A673 (cell line): ENCODE measurements around the gene SPATA32. TPM values are rescaled to one million over a fixed set of nuclear protein-coding genes. Genes with fewer than 3 reads are reported as not detected.

ENCODE experiments used
- BruUV-seq: library from RNA; stranded (reverse); fragments of 400-500 nt; replicated peaks from 2 replicates; lab custom pipeline; 2021; lab: Mats Ljungman, UMichigan
- CTCF ChIA-PET: fragments of 300-600 bp; sonication (Branson Sonifier 250); formaldehyde crosslinking; loops from one replicate; lab custom pipeline; 2022; ENCODE audit warnings: antibody characterized with exemption; lab: Charles Lee
- POLR2A ChIA-PET: fragments of 300-600 bp; sonication (Branson Sonifier 250); formaldehyde crosslinking; loops from one replicate; lab custom pipeline; 2022; ENCODE audit warnings: antibody characterized with exemption; ENCODE audit not compliant: low non-redundant PET; lab: Charles Lee
- DNase-seq: peaks from one replicate; pipeline ENCODE4 v3.0.0-alpha.2; 2015; ENCODE audit warnings: low spot score
- H3K27ac ChIP-seq: fragments of 200-600 bp; sonication (generic); 2 replicates; pipeline ENCODE4 v1.5.1; 2016; ENCODE audit warnings: mixed run types, low read depth, mild to moderate bottlenecking, mixed read lengths, antibody characterized with exemption, low read length; ENCODE audit not compliant: poor library complexity, severe bottlenecking
- H3K27me3 ChIP-seq: fragments of 200-600 bp; sonication (generic); replicated peaks from 2 replicates; pipeline ENCODE4 v1.6.1; 2017; ENCODE audit warnings: mixed run types, low read depth, mild to moderate bottlenecking, mixed read lengths, antibody characterized with exemption, low read length; ENCODE audit not compliant: insufficient read depth, poor library complexity
- H3K36me3 ChIP-seq: fragments of 200-600 bp; sonication (generic); 2 replicates; pipeline ENCODE4 v1.6.1; 2016; ENCODE audit warnings: mixed run types, mild to moderate bottlenecking, mixed read lengths, antibody characterized with exemption, low read length; ENCODE audit not compliant: insufficient read depth, poor library complexity, severe bottlenecking
- H3K4me1 ChIP-seq: fragments of 200-600 bp; sonication (generic); 2 replicates; pipeline ENCODE4 v1.6.1; 2017; ENCODE audit warnings: mixed run types, mild to moderate bottlenecking, mixed read lengths, antibody characterized with exemption, low read length; ENCODE audit not compliant: insufficient read depth, poor library complexity, severe bottlenecking
- H3K4me3 ChIP-seq: fragments of 200-600 bp; sonication (generic); 2 replicates; pipeline ENCODE4 v1.5.1; 2016; ENCODE audit warnings: low read depth, mixed run types, mild to moderate bottlenecking, mixed read lengths, low read length; ENCODE audit not compliant: poor library complexity, severe bottlenecking
- H3K9me3 ChIP-seq: fragments of 200-600 bp; sonication (generic); 2 replicates; pipeline ENCODE4 v1.6.1; 2016; ENCODE audit warnings: mixed run types, low read depth, mild to moderate bottlenecking, mixed read lengths, antibody characterized with exemption, low read length; ENCODE audit not compliant: poor library complexity, severe bottlenecking
- EZH2 ChIP-seq: fragments of 200-600 bp; sonication (generic); IDR thresholded peaks from 2 replicates; pipeline ENCODE4 v1.6.1; 2017; ENCODE audit warnings: borderline replicate concordance, low read depth, mild to moderate bottlenecking, mixed read lengths, antibody characterized with exemption, low read length; ENCODE audit not compliant: poor library complexity, severe bottlenecking
- intact Hi-C: fragments of 100-400 bp; cut with micrococcal nuclease; formaldehyde crosslinking; loops from one replicate; pipeline ENCODE4 v1.10.0; 2022; ENCODE audit not compliant: unreplicated experiment
- total RNA-seq: library from RNA; stranded (reverse); gene quantifications from 2 replicates; pipeline ENCODE4 v1.2.3, GENCODE V29; 2021
- TF ChIP-seq, protein P1 (sequence below): fragments of 300-800, 200-600 bp; sonication (generic); conservative IDR thresholded peaks from 2 replicates; pipeline ENCODE4 v1.5.1; 2017; ENCODE audit warnings: low read depth, mild to moderate bottlenecking, antibody characterized with exemption, low read length, moderate library complexity, mixed read lengths

The SPATA32 gene
- total RNA-seq, 1 experiment from 2014 or later, result not detected

DNA sequence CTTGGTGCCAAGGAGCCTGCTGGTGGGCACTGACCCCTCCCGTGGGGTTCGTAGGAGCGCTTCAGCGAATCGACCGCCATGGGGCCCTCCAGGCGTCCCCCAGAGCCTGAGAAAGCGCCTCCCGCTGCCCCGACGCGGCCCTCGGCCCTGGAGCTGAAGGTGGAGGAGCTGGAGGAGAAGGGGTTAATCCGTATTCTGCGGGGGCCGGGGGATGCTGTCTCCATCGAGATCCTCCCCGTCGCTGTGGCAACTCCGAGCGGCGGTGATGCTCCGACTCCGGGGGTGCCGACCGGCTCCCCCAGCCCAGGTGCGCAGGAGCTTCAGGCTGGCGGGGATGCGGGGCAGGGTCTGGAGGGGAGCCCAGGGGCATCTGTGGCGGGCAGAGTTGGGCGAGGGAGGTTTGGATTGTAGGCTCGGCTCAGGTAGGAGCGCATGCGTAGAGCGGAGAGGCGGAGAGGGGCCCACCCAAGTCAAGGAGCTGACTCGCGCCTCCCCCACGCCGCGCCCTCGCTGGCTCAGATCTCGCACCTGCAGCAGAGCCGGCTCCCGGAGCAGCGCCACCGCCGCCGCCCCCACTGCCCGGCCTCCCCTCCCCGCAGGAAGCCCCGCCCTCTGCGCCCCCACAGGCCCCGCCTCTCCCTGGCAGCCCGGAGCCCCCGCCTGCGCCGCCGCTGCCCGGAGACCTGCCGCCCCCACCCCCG is 20.4 kb downstream of the SPATA32 start:
- Histone ChIP-seq H3K36me3 (no peaks in the 10 kb centered on the region), H3K4me1 (no peaks in the 10 kb centered on the region), H3K4me3 (peak overlapping the region; percentile 30), H3K27ac (no peak overlapping the region), H3K9me3 (no peaks in the 10 kb centered on the region), H3K27me3 (no peaks in the 10 kb centered on the region)
- intact Hi-C loops, result no loop called here
- DNase-seq, result no peak
- no peak for TF ChIP-seq EZH2
- TF ChIP-seq, protein P1, sequence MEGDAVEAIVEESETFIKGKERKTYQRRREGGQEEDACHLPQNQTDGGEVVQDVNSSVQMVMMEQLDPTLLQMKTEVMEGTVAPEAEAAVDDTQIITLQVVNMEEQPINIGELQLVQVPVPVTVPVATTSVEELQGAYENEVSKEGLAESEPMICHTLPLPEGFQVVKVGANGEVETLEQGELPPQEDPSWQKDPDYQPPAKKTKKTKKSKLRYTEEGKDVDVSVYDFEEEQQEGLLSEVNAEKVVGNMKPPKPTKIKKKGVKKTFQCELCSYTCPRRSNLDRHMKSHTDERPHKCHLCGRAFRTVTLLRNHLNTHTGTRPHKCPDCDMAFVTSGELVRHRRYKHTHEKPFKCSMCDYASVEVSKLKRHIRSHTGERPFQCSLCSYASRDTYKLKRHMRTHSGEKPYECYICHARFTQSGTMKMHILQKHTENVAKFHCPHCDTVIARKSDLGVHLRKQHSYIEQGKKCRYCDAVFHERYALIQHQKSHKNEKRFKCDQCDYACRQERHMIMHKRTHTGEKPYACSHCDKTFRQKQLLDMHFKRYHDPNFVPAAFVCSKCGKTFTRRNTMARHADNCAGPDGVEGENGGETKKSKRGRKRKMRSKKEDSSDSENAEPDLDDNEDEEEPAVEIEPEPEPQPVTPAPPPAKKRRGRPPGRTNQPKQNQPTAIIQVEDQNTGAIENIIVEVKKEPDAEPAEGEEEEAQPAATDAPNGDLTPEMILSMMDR, result no peak
- no TSS peak for BruUV-seq
- ChIA-PET POLR2A (no interaction called here), CTCF (interaction anchor here (0.7 kb wide), 1 partner anchor 23 kb away, joined by 3 read pairs; no protein-coding TSS in a partner anchor)

DNA sequence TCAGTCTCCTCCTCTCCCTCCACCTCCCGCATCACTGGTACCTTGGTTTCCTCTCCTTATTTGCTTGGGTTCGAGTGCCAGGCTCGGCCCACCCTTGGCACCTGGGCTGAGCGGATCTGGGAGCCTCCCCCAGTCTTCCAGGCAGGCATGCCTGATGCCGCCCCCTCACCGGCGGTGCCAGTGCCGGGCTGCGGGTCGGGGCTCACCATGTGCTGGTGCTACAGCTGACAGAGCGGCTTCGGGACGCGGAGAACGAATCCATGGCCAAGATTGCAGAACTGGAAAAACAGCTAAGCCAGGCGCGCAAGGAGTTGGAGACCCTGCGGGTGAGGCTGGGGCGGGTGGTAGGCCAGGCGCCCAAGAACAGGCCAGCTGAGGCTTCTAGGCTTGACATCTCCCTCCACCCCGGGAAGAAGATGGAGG is 21.0 kb downstream of the SPATA32 start:
- Histone ChIP-seq H3K27me3 (no peaks in the 10 kb centered on the region), H3K27ac (no peak overlapping the region), H3K4me1 (no peaks in the 10 kb centered on the region), H3K4me3 (peak overlapping the region; percentile 30), H3K9me3 (no peaks in the 10 kb centered on the region), H3K36me3 (no peaks in the 10 kb centered on the region)
- DNase-seq, result no peak
- ChIA-PET POLR2A (no interaction called here), CTCF (interaction anchor here (0.6 kb wide), 1 partner anchor 952 kb away, joined by 7 read pairs; the partner anchor contains the start of gene KANSL1)
- intact Hi-C loops, result no loop called here
- TF ChIP-seq, protein P1, result no peak
- no peak for TF ChIP-seq EZH2
- BruUV-seq, result no TSS peak

DNA sequence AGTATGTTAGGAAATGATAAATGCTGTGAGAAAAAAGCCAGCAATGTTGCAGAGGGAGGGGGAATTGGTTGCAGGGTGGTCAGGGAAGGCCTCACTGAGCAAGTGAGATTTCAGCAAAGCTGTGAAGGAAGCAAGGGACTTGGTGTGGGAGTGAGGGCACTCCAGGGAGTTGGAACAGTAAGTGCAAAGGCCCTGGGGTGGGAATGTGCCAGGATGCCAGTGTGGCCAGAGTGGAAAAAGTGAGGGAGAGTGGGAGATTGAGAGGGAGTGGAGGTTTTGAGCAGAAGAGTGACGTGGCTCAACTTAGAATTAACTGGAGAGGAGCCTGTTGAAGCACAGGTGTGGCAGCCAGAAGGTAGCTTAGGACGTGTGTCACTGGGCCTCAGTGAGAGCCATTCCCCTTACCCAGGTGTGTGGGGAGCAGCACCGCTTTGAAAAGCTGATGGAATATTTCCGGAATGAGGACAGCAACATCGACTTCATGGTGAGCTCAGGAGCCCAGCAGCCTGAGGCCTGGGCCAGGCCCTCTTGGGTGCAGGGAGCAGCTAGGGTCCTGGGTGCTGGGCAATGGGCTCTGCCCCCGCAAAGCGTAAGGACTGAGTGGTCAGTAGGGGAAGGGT is 23.6 kb downstream of the SPATA32 start:
- ChIA-PET CTCF (no interaction called here), POLR2A (no interaction called here)
- H3K27ac ChIP-seq, result no peak overlapping the region
- no peaks in the 10 kb centered on the region for H3K27me3 ChIP-seq
- H3K9me3 ChIP-seq, result no peaks in the 10 kb centered on the region
- DNase-seq, result no peak
- no peak overlapping the region for H3K4me3 ChIP-seq
- no TSS peak for BruUV-seq
- H3K36me3 ChIP-seq, result no peaks in the 10 kb centered on the region
- intact Hi-C loops, result no loop called here
- no peaks in the 10 kb centered on the region for H3K4me1 ChIP-seq
- TF ChIP-seq, protein P1, result no peak
- no peak for TF ChIP-seq EZH2
